Astrocyte (in vitro differentiated cells and primary cell): ENCODE results near the gene SAE1.

Source experiments
- CTCF ChIP-seq: IDR thresholded peaks from 2 replicates; pipeline ENCODE4 v1.5.1; 2011; ENCODE audit warnings: low read depth, mild to moderate bottlenecking, inconsistent platforms, low read length, moderate library complexity; ENCODE audit not compliant: insufficient read depth
- EZH2 ChIP-seq: IDR thresholded peaks from 2 replicates; pipeline ENCODE4 v1.6.1; 2012; ENCODE audit warnings: mild to moderate bottlenecking, low read length, inconsistent platforms; ENCODE audit not compliant: insufficient read depth

- TF ChIP-seq CTCF (no peak), EZH2 (no peak)
These were observed 19.5 kb upstream of the SAE1 start for GRCh38 chr19:47111006-47111621.
